Liver (tissue), 9 donors: ENCODE results near the gene BRD1. TPM values are rescaled to one million over a fixed set of nuclear protein-coding genes. Genes with fewer than 3 reads are reported as not detected.

ENCODE experiments used
- DNase-seq: peaks from one replicate; pipeline ENCODE4 v3.0.0-alpha.2; 2017; ENCODE audit warnings: low spot score
- H3K27ac ChIP-seq, 2 donors: one replicate each; pipeline ENCODE4 v1.7.0; 2013; ENCODE audit warnings: inconsistent platforms in 2 of 2, low read length in 2 of 2, control low read depth in 1 of 2, low read depth in 1 of 2, mild to moderate bottlenecking in 1 of 2
- H3K27me3 ChIP-seq, 4 donors: one replicate each; pipeline versions ENCODE4 v1.6.1 to v1.7.0; 2013; ENCODE audit warnings: low read length in 3 of 4, inconsistent platforms in 1 of 4, mild to moderate bottlenecking in 1 of 4, moderate library complexity in 1 of 4; ENCODE audit not compliant: control insufficient read depth in 4 of 4, insufficient read depth in 4 of 4
- H3K36me3 ChIP-seq, 4 donors: one replicate each; pipeline versions ENCODE4 v1.6.1 to v1.7.0; 2013; ENCODE audit warnings: low read length in 3 of 4, mild to moderate bottlenecking in 3 of 4, low read depth in 1 of 4, moderate library complexity in 1 of 4; ENCODE audit not compliant: control insufficient read depth in 4 of 4, insufficient read depth in 3 of 4
- H3K4me1 ChIP-seq, 4 donors: one replicate each; pipeline versions ENCODE4 v1.6.1 to v1.7.0; 2013; ENCODE audit warnings: low read length in 3 of 4, mild to moderate bottlenecking in 3 of 4, moderate library complexity in 1 of 4; ENCODE audit not compliant: control insufficient read depth in 4 of 4, insufficient read depth in 4 of 4
- H3K4me3 ChIP-seq, 3 donors: one replicate each; pipeline versions ENCODE4 v1.6.1 to v1.7.0; 2013; ENCODE audit warnings: low read length in 3 of 3, control low read depth in 1 of 3, low read depth in 1 of 3, mild to moderate bottlenecking in 1 of 3
- H3K9ac ChIP-seq, 2 donors: one replicate each; pipeline ENCODE4 v1.7.0; 2013; ENCODE audit warnings: low read length in 2 of 2, mild to moderate bottlenecking in 2 of 2, moderate library complexity in 2 of 2, control low read depth in 1 of 2, low read depth in 1 of 2
- H3K9me3 ChIP-seq, 4 donors: one replicate each; pipeline versions ENCODE4 v1.6.1 to v1.7.0; 2013; ENCODE audit warnings: low read length in 3 of 4; ENCODE audit not compliant: control insufficient read depth in 4 of 4
- ATF3 ChIP-seq: IDR thresholded peaks from 2 replicates; pipeline ENCODE4 v1.6.1; 2016; ENCODE audit warnings: antibody characterized with exemption
- CTCF ChIP-seq: fragments of 150-350 bp; IDR thresholded peaks from 2 replicates; pipeline ENCODE4 v1.5.1; 2017; ENCODE audit warnings: improper control_type of control experiment, low read depth, low read length; ENCODE audit not compliant: missing input control
- EGR1 ChIP-seq, 2 donors: IDR thresholded peaks; 2 replicates each; pipeline ENCODE4 v1.6.1; 2016 to 2018; ENCODE audit warnings: antibody characterized with exemption in 2 of 2, low read depth in 2 of 2
- FOXA1 ChIP-seq: IDR thresholded peaks from 2 replicates; pipeline ENCODE4 v1.6.1; 2016; ENCODE audit warnings: antibody characterized with exemption
- FOXA2 ChIP-seq: IDR thresholded peaks from 2 replicates; pipeline ENCODE4 v1.6.1; 2016; ENCODE audit warnings: antibody characterized with exemption
- GABPA ChIP-seq, 2 donors: IDR thresholded peaks in 1 of 2; conservative IDR thresholded peaks in 1 of 2; 2 replicates each; pipeline ENCODE4 v1.6.1; 2016; ENCODE audit warnings: antibody characterized with exemption in 2 of 2, mild to moderate bottlenecking in 1 of 2, moderate library complexity in 1 of 2
- HNF4A ChIP-seq, 2 donors: conservative IDR thresholded peaks; 2 replicates each; pipeline ENCODE4 v1.6.1; 2016; ENCODE audit warnings: antibody characterized with exemption in 2 of 2, mild to moderate bottlenecking in 2 of 2
- HNF4G ChIP-seq: IDR thresholded peaks from 2 replicates; pipeline ENCODE4 v1.6.1; 2016; ENCODE audit warnings: antibody characterized with exemption
- JUND ChIP-seq, 2 donors: IDR thresholded peaks; 2 replicates each; pipeline ENCODE4 v1.6.1; 2016; ENCODE audit warnings: antibody characterized with exemption in 2 of 2
- MAX ChIP-seq: IDR thresholded peaks from 2 replicates; pipeline ENCODE4 v1.6.1; 2016; ENCODE audit warnings: antibody characterized with exemption
- NR2F2 ChIP-seq: IDR thresholded peaks from 2 replicates; pipeline ENCODE4 v1.6.1; 2016; ENCODE audit warnings: antibody characterized with exemption
- RAD21 ChIP-seq, 2 donors: IDR thresholded peaks; 2 replicates each; pipeline ENCODE4 v1.6.1; 2016; ENCODE audit warnings: antibody characterized with exemption in 2 of 2, mild to moderate bottlenecking in 2 of 2
- REST ChIP-seq: IDR thresholded peaks from 2 replicates; pipeline ENCODE4 v1.6.1; 2016; ENCODE audit warnings: antibody characterized with exemption, mild to moderate bottlenecking
- RXRA ChIP-seq, 2 donors: IDR thresholded peaks; 2 replicates each; pipeline ENCODE4 v1.6.1; 2017 to 2018; ENCODE audit warnings: antibody characterized with exemption in 2 of 2, mild to moderate bottlenecking in 1 of 2
- SP1 ChIP-seq: IDR thresholded peaks from 2 replicates; pipeline ENCODE4 v1.6.1; 2018; ENCODE audit warnings: antibody characterized with exemption, mild to moderate bottlenecking
- TAF1 ChIP-seq: conservative IDR thresholded peaks from 2 replicates; pipeline ENCODE4 v1.6.1; 2016; ENCODE audit warnings: antibody characterized with exemption, mild to moderate bottlenecking
- YY1 ChIP-seq: IDR thresholded peaks from 2 replicates; pipeline ENCODE4 v1.6.1; 2016; ENCODE audit warnings: antibody characterized with exemption, mild to moderate bottlenecking
- ZBTB33 ChIP-seq: IDR thresholded peaks from 2 replicates; pipeline ENCODE4 v1.6.1; 2016; ENCODE audit warnings: antibody characterized with exemption
- WGBS: extraction: QIAGEN DNeasy Blood & Tissue Kit; methylation state at CpG from one replicate; pipeline ENCODE4 v1.1.7; 2013; 5-methylcytosine and 5-hydroxymethylcytosine counted together
- polyA plus RNA-seq, 2 donors: library from polyadenylated mRNA; stranded (reverse) in 1 of 2; unstranded in 1 of 2; fragments of 200-250 nt in 1 of 2; fragments of >200 nt in 1 of 2; fragmentation: Nextera tagmentation in 1 of 2; extraction: Ambion mirVana in 1 of 2; gene quantifications; one replicate each; pipeline versions ENCODE4 v1.2.1 to v1.2.3, GENCODE V29; 2013 to 2015
- total RNA-seq, 2 donors: library from RNA; depleted of rRNA; stranded (reverse); fragments of >200 nt; gene quantifications; one replicate each; pipeline ENCODE4 v1.2.3, GENCODE V29; 2014
- donor health status: healthy.
- donor health status: healthy.
- donor health status: healthy.
- donor health status: healthy.
- donor health status: healthy.

The BRD1 gene
- total and polyA plus RNA-seq, 4 donors: 3.3 to 20.7 (median 11.6) TPM

GRCh38 chr22:49826603-49827270, 936 bp downstream of the BRD1 start:
- H3K27ac ChIP-seq: peak overlapping the region; percentile 66 to 71
- TF ChIP-seq MAX (no peak), CTCF (no peak), RXRA (IDR thresholded peaks at IDR 0.05) (no peak), SP1 (no peak), JUND (IDR thresholded peaks at IDR 0.05) (no peak), ATF3 (no peak), FOXA1 (no peak), EGR1 (IDR thresholded peaks at IDR 0.05; ENCODE audit: low read depth in 2 of 2) (no peak), FOXA2 (no peak), REST (no peak), RAD21 (IDR thresholded peaks at IDR 0.05) (no peak), TAF1 (no peak), NR2F2 (no peak), ZBTB33 (no peak), HNF4A (conservative IDR thresholded peaks at IDR 0.05) (no peak), YY1 (no peak), GABPA (IDR thresholded peaks at IDR 0.05 in 1 of 2, conservative IDR thresholded peaks at IDR 0.05 in 1 of 2) (no peak), HNF4G (no peak)
- DNase-seq: peak; percentile 63
- peaks cover 14 to 30% (median 21%) of the 10 kb centered on the region in 4 donors for H3K4me1 ChIP-seq
- under 1% methylated on average over 86 of the region's 86 CpGs for WGBS
- H3K36me3 ChIP-seq: peaks cover 10 to 14% (median 12%) of the 10 kb centered on the region in 4 donors
- H3K9me3 ChIP-seq: peaks cover 0 to 6% (median 3%) of the 10 kb centered on the region in 4 donors
- peak overlapping the region; percentile 79 to 97 (median 79) for H3K4me3 ChIP-seq
- H3K27me3 ChIP-seq: no peaks in the 10 kb centered on the region
- H3K9ac ChIP-seq: peak overlapping the region in 1 of 2 donors; percentile 68
